HG03039 (cell line): ENCODE measurements around the gene HDAC10.

Experiments
- ATAC-seq: cut with Tn5 transposase; IDR thresholded peaks from one replicate; pipeline ENCODE4 v1.9.1; 2021; ENCODE audit warnings: mild to moderate bottlenecking, moderate library complexity; ENCODE audit not compliant: unreplicated experiment

HDAC10 gene

DNA sequence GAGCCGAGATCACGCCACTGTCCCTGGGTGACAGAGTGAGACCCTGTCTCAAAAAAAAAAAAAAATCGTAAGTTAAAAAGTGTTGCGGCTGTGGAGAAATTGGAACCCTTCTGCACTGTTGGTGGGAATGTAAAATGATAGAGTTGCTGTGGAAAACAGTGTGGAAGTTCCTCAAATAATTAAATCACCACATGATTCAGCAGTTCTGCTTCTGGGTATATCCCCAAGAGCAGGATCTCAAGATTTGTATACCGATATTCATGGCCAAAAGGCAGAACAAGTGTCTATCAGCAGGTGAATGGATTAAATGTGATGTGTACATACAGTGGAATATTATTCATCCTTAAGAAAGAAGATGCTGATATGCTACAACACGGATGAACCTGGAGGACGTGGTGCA is 46.5 kb downstream of the HDAC10 start:
- ATAC-seq: no peak

- no peak for ATAC-seq
Measured at GRCh38 chr22:50203288-50203687, 47.8 kb downstream of the HDAC10 start.

- ATAC-seq: no peak
Measured at GRCh38 chr22:50202130-50202666, 48.9 kb downstream of the HDAC10 start.

DNA sequence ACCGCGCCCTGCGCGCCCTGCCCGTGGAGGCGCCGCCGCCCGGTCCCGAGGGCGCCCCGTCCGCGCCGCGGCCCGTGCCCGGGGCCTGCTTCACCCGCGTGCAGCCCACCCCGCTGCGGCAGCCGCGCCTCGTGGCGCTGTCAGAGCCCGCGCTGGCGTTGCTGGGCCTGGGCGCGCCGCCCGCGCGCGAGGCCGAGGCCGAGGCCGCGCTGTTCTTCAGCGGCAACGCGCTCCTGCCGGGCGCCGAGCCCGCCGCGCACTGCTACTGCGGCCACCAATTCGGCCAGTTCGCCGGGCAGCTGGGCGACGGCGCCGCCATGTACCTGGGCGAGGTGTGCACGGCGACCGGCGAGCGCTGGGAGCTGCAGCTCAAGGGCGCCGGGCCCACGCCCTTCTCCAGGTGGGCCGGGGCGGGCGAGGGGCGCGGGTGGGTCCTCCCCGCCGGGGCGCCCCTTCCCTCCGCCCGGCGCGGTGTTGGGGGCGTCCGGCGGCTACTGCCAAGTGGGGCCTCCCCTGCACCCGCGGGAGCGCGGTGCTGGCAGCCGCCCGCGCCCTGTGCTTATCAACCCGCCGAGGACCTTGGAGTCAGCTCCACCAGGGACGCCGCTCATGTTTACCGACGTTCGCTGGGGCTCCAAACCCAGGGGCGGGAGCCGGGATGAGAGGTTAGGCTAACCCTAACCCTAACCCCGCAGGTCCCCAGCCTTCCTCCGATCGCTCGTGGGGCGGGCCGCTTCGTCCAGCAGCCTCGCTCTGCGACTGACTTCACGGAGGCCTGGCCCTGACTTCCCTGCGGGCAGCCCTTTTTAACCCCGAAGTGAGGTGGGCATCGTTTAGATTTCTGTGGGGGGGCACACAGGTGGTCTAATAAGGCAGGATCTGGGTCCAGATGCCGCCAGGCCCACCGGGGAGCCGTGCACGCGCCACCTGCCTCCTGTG is 49.6 kb downstream of the HDAC10 start:
- peak; percentile 8 for ATAC-seq

- ATAC-seq: peak; percentile 52
Measured at GRCh38 chr22:50200461-50201190, 50.4 kb downstream of the HDAC10 start, which contains the start of gene SELENOO. SELENOO (plus strand) TSS chr22:50201011; CDS start chr22:50201037, 26 bp downstream.

- ATAC-seq: no peak
Measured at GRCh38 chr22:50199829-50200460, 51.1 kb downstream of the HDAC10 start.

DNA sequence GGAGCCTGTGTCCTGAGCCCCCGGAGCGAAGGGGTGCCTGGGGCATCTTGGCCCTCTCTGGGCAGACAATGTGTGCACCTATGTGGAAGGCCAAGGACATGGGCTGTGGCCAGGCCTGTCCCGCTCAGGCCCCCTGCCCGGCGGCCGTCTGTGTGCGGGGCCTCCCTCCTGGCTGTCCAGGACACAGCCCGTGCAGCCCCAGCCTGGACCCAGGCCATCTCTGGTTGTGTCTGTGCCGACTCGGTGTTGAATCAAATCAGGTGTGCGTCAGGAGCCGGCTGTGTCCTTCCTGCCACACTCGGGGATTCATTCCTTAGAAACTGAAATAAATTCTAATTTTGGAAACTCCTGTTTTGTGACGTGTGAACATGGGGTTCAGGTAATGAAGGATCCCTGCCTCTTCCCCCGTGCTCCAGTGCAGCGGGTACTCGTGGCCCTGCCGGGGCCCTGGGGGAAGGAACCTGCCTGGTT is 51.8 kb downstream of the HDAC10 start:
- ATAC-seq: no peak

DNA sequence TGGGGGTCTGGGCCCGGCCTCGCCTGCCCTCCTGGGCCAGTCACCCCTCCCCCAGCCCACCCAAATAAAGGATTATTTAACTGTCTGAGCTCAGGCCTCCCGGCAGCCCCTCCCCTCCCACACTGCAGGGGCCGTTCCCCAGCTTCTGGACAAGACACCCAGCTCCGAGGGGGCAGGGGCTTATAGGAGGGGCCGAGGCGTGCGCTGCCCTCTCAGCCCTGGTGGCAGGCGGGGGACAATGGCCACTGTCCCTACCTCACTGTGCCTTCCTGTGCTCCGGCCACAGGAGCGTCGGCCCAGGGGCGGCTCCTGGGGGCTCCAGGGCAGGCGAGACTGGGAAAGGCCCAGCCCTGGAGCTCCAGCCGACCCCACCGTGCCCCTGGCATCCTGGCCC is 52.4 kb downstream of the HDAC10 start:
- no peak for ATAC-seq

DNA sequence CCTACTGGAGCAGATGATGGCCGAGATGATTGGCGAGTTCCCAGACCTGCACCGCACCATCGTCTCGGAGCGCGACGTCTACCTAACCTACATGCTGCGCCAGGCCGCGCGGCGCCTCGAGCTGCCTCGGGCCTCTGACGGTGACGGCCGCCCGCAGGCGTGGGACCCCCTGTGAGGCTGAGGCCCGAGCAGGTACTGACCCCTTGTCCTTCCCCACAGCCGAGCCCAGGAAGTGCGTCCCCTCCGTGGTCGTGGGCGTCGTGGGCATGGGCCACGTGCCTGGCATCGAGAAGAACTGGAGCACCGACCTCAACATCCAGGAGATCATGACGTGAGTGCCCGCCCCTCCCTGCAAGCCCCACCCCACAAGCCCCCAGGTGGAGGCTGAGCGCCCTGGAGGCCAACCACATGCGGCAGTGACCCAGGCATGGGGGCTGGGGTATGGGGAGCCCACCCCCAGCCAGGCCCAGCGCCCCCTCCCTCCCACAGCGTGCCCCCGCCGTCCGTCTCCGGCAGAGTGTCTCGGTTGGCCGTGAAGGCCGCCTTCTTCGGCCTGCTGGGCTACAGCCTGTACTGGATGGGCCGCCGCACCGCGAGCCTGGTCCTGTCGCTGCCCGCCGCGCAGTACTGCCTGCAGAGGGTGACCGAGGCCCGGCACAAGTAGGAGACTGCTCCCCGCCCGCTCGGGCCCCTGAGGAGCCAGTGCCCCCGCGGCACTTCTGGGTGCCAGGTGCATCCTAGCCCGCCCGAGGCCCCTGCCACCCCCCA is 53.0 kb downstream of the HDAC10 start:
- ATAC-seq: no peak

GRCh38 chr22:50197000-50197800 is 53.9 kb downstream of the HDAC10 start:
- ATAC-seq: no peak

DNA sequence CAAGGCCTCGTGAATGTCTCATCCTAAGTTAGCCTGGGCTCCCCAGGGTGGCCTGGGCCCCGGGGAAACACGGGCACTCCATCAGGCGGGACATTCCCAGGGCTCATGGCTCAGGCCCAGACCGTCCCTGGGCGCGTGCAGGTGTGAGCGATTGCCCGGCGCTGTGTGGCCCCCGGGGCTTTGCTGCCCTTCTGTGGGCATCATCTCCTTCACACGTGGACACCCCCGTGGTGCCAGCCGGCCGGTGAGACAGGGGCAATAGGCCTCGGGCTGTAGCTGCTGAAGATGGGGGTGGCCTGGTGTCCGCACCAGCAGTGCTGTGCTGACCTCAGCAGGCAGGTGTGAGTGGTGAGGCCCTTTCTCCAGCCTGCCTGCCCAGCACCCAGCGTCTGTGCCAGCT is 54.8 kb downstream of the HDAC10 start:
- ATAC-seq: no peak
